Activated effector memory CD4-positive, alpha-beta T cell treated with Interleukin-2 at 50 U/mL for 16 hours (primary cell): ENCODE results near the gene BBS1.
"Not testable (repeated sequence)": the region's sequence is repeated elsewhere in the genome, so short reads cannot be mapped to it uniquely, and the experiment has no call there.

Experiments
- DNase-seq: peaks from one replicate; pipeline ENCODE4 v3.0.0-alpha.2; 2020

BBS1 gene

GRCh38 chr11:66510271-66510989 lies at the start of gene BBS1:
TSS of gene BBS1 (plus strand) at chr11:66510635. CDS start at chr11:66510660, 25 bp downstream.
- peak; percentile 74 for DNase-seq

- DNase-seq: no peak
Measured at GRCh38 chr11:66462010-66462409, 48.4 kb upstream of the BBS1 start.

GRCh38 chr11:66462911-66463310 lies 47.5 kb upstream of the BBS1 start:
- DNase-seq: no peak

GRCh38 chr11:66464116-66464515 lies 46.3 kb upstream of the BBS1 start:
- DNase-seq: not testable (repeated sequence)

- DNase-seq: no peak
Measured at GRCh38 chr11:66464916-66465315, 45.5 kb upstream of the BBS1 start.

GRCh38 chr11:66465373-66466224 lies 44.8 kb upstream of the BBS1 start:
- no peak for DNase-seq

GRCh38 chr11:66466225-66467033 lies 44.0 kb upstream of the BBS1 start, which contains the start of gene PELI3:
TSS of gene PELI3 (plus strand) at chr11:66466905. CDS start at chr11:66468129, 1,224 bp downstream.
- DNase-seq: peak; percentile 90

- no peak for DNase-seq
Measured at GRCh38 chr11:66467034-66467659, 43.3 kb upstream of the BBS1 start.

- no peak for DNase-seq
Measured at GRCh38 chr11:66467756-66468155, 42.7 kb upstream of the BBS1 start.

GRCh38 chr11:66468691-66469090 lies 41.7 kb upstream of the BBS1 start:
- DNase-seq: no peak

- DNase-seq: no peak
Measured at GRCh38 chr11:66469441-66469840, 41.0 kb upstream of the BBS1 start.

- DNase-seq: no peak
Measured at GRCh38 chr11:66470015-66470414, 40.4 kb upstream of the BBS1 start.

GRCh38 chr11:66471142-66471541 lies 39.3 kb upstream of the BBS1 start:
- DNase-seq: no peak

- no peak for DNase-seq
Measured at GRCh38 chr11:66472054-66472453, 38.4 kb upstream of the BBS1 start.

GRCh38 chr11:66473167-66473566 lies 37.3 kb upstream of the BBS1 start:
- no peak for DNase-seq

- DNase-seq: no peak
Measured at GRCh38 chr11:66473608-66474515, 36.6 kb upstream of the BBS1 start.

- DNase-seq: no peak
Measured at GRCh38 chr11:66475349-66476172, 34.9 kb upstream of the BBS1 start.

GRCh38 chr11:66476173-66476840 lies 34.1 kb upstream of the BBS1 start:
- no peak for DNase-seq

- no peak for DNase-seq
Measured at GRCh38 chr11:66476841-66477251, 33.6 kb upstream of the BBS1 start.
